Lung microvascular endothelial cell (primary cell): Measurements from ENCODE around the gene PLXNA2. TPM values are rescaled to one million over a fixed set of nuclear protein-coding genes. Genes with fewer than 3 reads are reported as not detected.

ENCODE experiments used
- DNase-seq, 2 donors: peaks; one replicate each; pipeline versions ENCODE4 v3.0.0 to v3.0.0-alpha.2; 2010; ENCODE audit warnings: low read depth in 2 of 2
- total RNA-seq: library from RNA; depleted of rRNA; stranded (reverse); fragments of >200 nt; gene quantifications from 2 replicates; pipeline ENCODE4 v1.2.1, GENCODE V29; 2014

The PLXNA2 gene
- total RNA-seq, 1 donor from 2014 or later: 46.4 TPM

GRCh38 chr1:208002672-208003071, 241.5 kb downstream of the PLXNA2 start:
- DNase-seq: no peak

GRCh38 chr1:208002078-208002477, 242.1 kb downstream of the PLXNA2 start:
- no peak for DNase-seq

- DNase-seq: no peak
These were observed 243.7 kb downstream of the PLXNA2 start for GRCh38 chr1:208000504-208000903.

- DNase-seq: no peak
These were observed 244.2 kb downstream of the PLXNA2 start for GRCh38 chr1:207999972-208000371.

GRCh38 chr1:207999274-207999915, 244.8 kb downstream of the PLXNA2 start:
- DNase-seq: no peak

- no peak for DNase-seq
These were observed 245.5 kb downstream of the PLXNA2 start for GRCh38 chr1:207998691-207999090.

GRCh38 chr1:207997486-207998268, 246.5 kb downstream of the PLXNA2 start:
- peak; percentile 83 to 86 for DNase-seq

GRCh38 chr1:207996636-207997035, 247.5 kb downstream of the PLXNA2 start:
- DNase-seq: no peak

- no peak for DNase-seq
These were observed 248.6 kb downstream of the PLXNA2 start for GRCh38 chr1:207995576-207995975.

GRCh38 chr1:207993477-207994445, 250.4 kb downstream of the PLXNA2 start:
- DNase-seq: peak; percentile 16 to 29

GRCh38 chr1:207992677-207993236, 251.4 kb downstream of the PLXNA2 start:
- DNase-seq: peak in 1 of 2 donors; percentile 28

GRCh38 chr1:207991583-207992026, 252.6 kb downstream of the PLXNA2 start:
- DNase-seq: no peak

GRCh38 chr1:207990876-207991582, 253.2 kb downstream of the PLXNA2 start:
- DNase-seq: no peak

GRCh38 chr1:207990455-207990854, 253.7 kb downstream of the PLXNA2 start:
- no peak for DNase-seq

GRCh38 chr1:207988326-207989165, 255.6 kb downstream of the PLXNA2 start:
- no peak for DNase-seq

GRCh38 chr1:207987164-207987563, 257.0 kb downstream of the PLXNA2 start:
- peak in 1 of 2 donors; percentile 55 for DNase-seq

GRCh38 chr1:207985996-207986395, 258.2 kb downstream of the PLXNA2 start:
- no peak for DNase-seq

- DNase-seq: no peak
These were observed 259.2 kb downstream of the PLXNA2 start for GRCh38 chr1:207984831-207985572.

GRCh38 chr1:207983044-207983635, 261.0 kb downstream of the PLXNA2 start:
- DNase-seq: no peak
